Panc1 (cell line): Measurements from ENCODE around the gene ZBED4. TPM values are rescaled to one million over a fixed set of nuclear protein-coding genes. Genes with fewer than 3 reads are reported as not detected.

Experiments
- ATAC-seq: fragments of 200-7000 bp; cut with Tn5 transposase; 2 replicates; pipeline ENCODE4 v1.9.1; 2020; ENCODE audit warnings: mild to moderate bottlenecking, moderate library complexity
- BruUV-seq: library from RNA; stranded (reverse); fragments of 400-500 nt; replicated peaks from 2 replicates; lab custom pipeline; 2021; lab: Mats Ljungman, UMichigan
- CTCF ChIA-PET: fragments of 300-600 bp; sonication (Branson Sonifier 250); formaldehyde crosslinking; loops from one replicate; lab custom pipeline; 2022; ENCODE audit warnings: antibody characterized with exemption; lab: Charles Lee
- POLR2A ChIA-PET: fragments of 300-600 bp; sonication (Branson Sonifier 250); formaldehyde crosslinking; loops from one replicate; lab custom pipeline; 2022; ENCODE audit warnings: antibody characterized with exemption; lab: Charles Lee
- DNase-seq: peaks from one replicate; pipeline ENCODE4 v3.0.0-alpha.2; 2010; ENCODE audit warnings: low read depth, low spot score
- H3K27ac ChIP-seq: 2 replicates; pipeline ENCODE4 v1.5.1; 2011; ENCODE audit warnings: mild to moderate bottlenecking, low read length, inconsistent platforms
- H3K27me3 ChIP-seq: fragments of 200-500 bp; sonication (Bioruptor generic); 2 replicates; pipeline ENCODE4 v1.6.0; 2014; ENCODE audit warnings: low read length, inconsistent platforms; ENCODE audit not compliant: control insufficient read depth, insufficient read depth
- H3K36me3 ChIP-seq: fragments of 200-500 bp; sonication (Bioruptor generic); 2 replicates; pipeline ENCODE4 v1.5.1; 2014; ENCODE audit warnings: inconsistent platforms, mild to moderate bottlenecking, low read length, moderate library complexity; ENCODE audit not compliant: control insufficient read depth, insufficient read depth
- H3K4me1 ChIP-seq: 2 replicates; pipeline ENCODE4 v1.5.1; 2011; ENCODE audit warnings: inconsistent platforms, mild to moderate bottlenecking, low read length, moderate library complexity; ENCODE audit not compliant: control insufficient read depth, insufficient read depth
- H3K4me3 ChIP-seq, 2 experiments: 2 replicates each; pipeline ENCODE4 v1.5.1; 2011 to 2012; ENCODE audit warnings: low read depth in 2 of 2, low read length in 2 of 2, mild to moderate bottlenecking in 2 of 2, inconsistent platforms in 1 of 2, moderate library complexity in 1 of 2
- H3K9me3 ChIP-seq: fragments of 200-500 bp; sonication (Bioruptor generic); 2 replicates; pipeline ENCODE4 v1.5.1; 2014; ENCODE audit warnings: low read depth, mild to moderate bottlenecking, inconsistent platforms, low read length, moderate library complexity; ENCODE audit not compliant: control insufficient read depth, insufficient read depth
- CTCF ChIP-seq: fragments of 450-650 bp; IDR thresholded peaks from 2 replicates; pipeline ENCODE4 v1.5.1; 2017; ENCODE audit warnings: mild to moderate bottlenecking
- POLR2AphosphoS5 ChIP-seq: IDR thresholded peaks from 2 replicates; pipeline ENCODE4 v1.6.1; 2012; ENCODE audit warnings: mild to moderate bottlenecking, low read depth, low read length, moderate library complexity
- REST ChIP-seq, 2 experiments: IDR thresholded peaks; 2 replicates each; pipeline ENCODE4 v1.6.1; 2011 to 2012; ENCODE audit warnings: low read depth in 2 of 2, control low read depth in 1 of 2, low read length in 1 of 2, mild to moderate bottlenecking in 1 of 2, moderate library complexity in 1 of 2; ENCODE audit not compliant: insufficient read depth in 1 of 2
- SIN3A ChIP-seq: IDR thresholded peaks from 2 replicates; pipeline ENCODE4 v1.6.1; 2012; ENCODE audit warnings: low read depth, mild to moderate bottlenecking, low read length, moderate library complexity, borderline replicate concordance; ENCODE audit not compliant: insufficient read depth
- TCF7L2 ChIP-seq: IDR thresholded peaks from 2 replicates; pipeline ENCODE4 v1.6.1; 2011; ENCODE audit warnings: mild to moderate bottlenecking, low read depth, low read length, inconsistent platforms
- in situ Hi-C: cut with HindIII; loops from 2 replicates; pipeline ENCODE4 v1.10.0; 2016; ENCODE audit warnings: low sequenced_read_pairs, low pct_unique_long_range_greater_than_20kb
- intact Hi-C: fragments of 100-400 bp; cut with micrococcal nuclease; formaldehyde crosslinking; loops from one replicate; pipeline ENCODE4 v1.10.0; 2022; ENCODE audit not compliant: unreplicated experiment
- total RNA-seq: library from RNA; stranded (reverse); gene quantifications from one replicate; pipeline ENCODE4 v1.2.1, GENCODE V29; 2021; ENCODE audit not compliant: unreplicated experiment

ZBED4 gene
- total RNA-seq, 1 experiment from 2014 or later: 17.3 TPM

- H3K4me3 ChIP-seq: no peak overlapping the region
- intact Hi-C loops: no loop called here
- H3K36me3 ChIP-seq: no peaks in the 10 kb centered on the region
- ChIA-PET POLR2A (no interaction called here), CTCF (no interaction called here)
- H3K9me3 ChIP-seq: no peaks in the 10 kb centered on the region
- in situ Hi-C loops: no loop called here
- no peaks in the 10 kb centered on the region for H3K27me3 ChIP-seq
- DNase-seq: no peak
- no peaks in the 10 kb centered on the region for H3K4me1 ChIP-seq
- TF ChIP-seq CTCF: no peak
- no peak for TF ChIP-seq POLR2AphosphoS5
- no peak for TF ChIP-seq REST (IDR thresholded peaks at IDR 0.05; ENCODE audit: insufficient read depth in 1 of 2, low read depth in 2 of 2, low read length in 1 of 2)
- no peak for TF ChIP-seq TCF7L2
- no peak for TF ChIP-seq SIN3A
- no TSS peak for BruUV-seq
- H3K27ac ChIP-seq: no peak overlapping the region
- no peak for ATAC-seq
These were observed 8.4 kb upstream of the ZBED4 start for GRCh38 chr22:49845241-49845640.

GRCh38 chr22:49845666-49846459 is 7.8 kb upstream of the ZBED4 start:
- Histone ChIP-seq H3K9me3 (no peaks in the 10 kb centered on the region), H3K27me3 (no peaks in the 10 kb centered on the region), H3K27ac (no peak overlapping the region), H3K4me3 (no peak overlapping the region), H3K36me3 (no peaks in the 10 kb centered on the region), H3K4me1 (no peaks in the 10 kb centered on the region)
- TF ChIP-seq SIN3A: no peak
- no peak for TF ChIP-seq REST (IDR thresholded peaks at IDR 0.05; ENCODE audit: insufficient read depth in 1 of 2, low read depth in 2 of 2, low read length in 1 of 2)
- TF ChIP-seq CTCF: no peak
- TF ChIP-seq POLR2AphosphoS5: no peak
- TF ChIP-seq TCF7L2: no peak
- DNase-seq: no peak
- ChIA-PET POLR2A (no interaction called here), CTCF (interaction anchor here (0.6 kb wide), 1 partner anchor 32 kb away, joined by 5 read pairs; no protein-coding TSS in a partner anchor)
- BruUV-seq: no TSS peak
- in situ Hi-C loops (no loop called here), intact Hi-C loops (no loop called here)
- no peak for ATAC-seq
